ENCODE measurements around the gene SNCB. TPM values are rescaled to one million over a fixed set of nuclear protein-coding genes. Genes with fewer than 3 reads are reported as not detected.

Gene SNCB
- total and polyA plus RNA-seq, 2 of the 8 experiments (the other 6 are each of a cell fraction or from before 2014, with no cell fraction given), result 4.2 to 5.9 TPM

DNA sequence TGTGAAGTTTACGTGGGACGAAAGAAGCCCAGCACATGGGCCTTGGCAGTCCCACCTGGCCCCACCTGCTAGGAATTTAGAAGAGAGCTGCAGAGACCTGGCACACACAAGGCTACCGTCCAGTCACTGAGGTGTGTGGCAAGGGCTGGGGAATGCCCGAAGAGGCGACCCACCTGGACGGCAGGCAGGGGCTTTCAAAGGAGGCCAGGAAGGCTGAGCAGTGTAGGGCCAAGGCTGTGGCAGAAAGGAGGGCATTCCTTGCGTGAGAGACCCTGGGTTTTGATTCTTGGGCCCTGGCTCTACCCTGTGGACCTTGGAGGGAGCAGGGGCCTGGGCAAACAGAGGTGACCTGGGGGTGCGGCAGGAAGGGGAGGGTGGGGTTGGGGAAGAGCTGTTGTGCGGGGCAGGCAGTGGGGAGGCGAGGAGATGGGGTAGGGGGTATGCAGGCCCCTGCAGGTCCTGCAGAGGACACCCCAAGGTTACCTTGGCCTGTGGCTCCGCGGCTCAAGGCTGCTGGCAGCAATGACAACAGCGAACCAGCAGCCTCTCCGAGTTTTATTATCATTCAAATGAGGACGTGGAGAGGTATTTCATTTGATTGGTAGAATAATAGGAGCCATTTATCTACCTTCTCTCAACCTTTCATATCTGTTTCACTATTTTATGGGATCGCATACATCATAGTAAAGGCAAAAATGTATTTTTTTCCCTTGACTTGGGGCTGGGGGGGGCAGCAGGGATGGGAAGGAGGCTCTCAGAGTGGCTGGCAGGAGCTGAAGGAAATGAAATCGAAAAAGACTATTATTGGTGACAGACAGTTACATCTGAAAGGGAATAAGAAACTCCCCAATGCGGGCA lies 41.8 kb upstream of the SNCB start:
- DNase-seq (ENCODE audit: low read depth in 1 of 2, low spot score in 2 of 2), result no peak
- H3K14ac ChIP-seq (ENCODE audit: insufficient read length), result no peak overlapping the region
- peak overlapping the region; percentile 93; the same call in 1 of the 2 replicates for H2BK5ac ChIP-seq (ENCODE audit: low read depth, low read length)
- H3K4me2 ChIP-seq (ENCODE audit: insufficient read depth in 1 of 2, low read depth in 2 of 2, low read length in 2 of 2), result peak overlapping the region; percentile 7 to 48; a peak in 2 of 4 replicates
- H2BK20ac ChIP-seq (ENCODE audit: low read length), result peak overlapping the region; percentile 97; the same call in 1 of the 2 replicates
- no peaks in the 10 kb centered on the region for H3K23me2 ChIP-seq (ENCODE audit: low read depth, low read length)
- H3K4me1 ChIP-seq (replicated peaks in 1 of 4; ENCODE audit: control insufficient read depth in 3 of 4, insufficient read depth in 4 of 4, low read length in 3 of 4), result peaks cover 0 to 18% (median 6%) of the 10 kb centered on the region in 4 experiments; a peak in 6 of 7 replicates
- H3K9ac ChIP-seq (replicated peaks in 1 of 4; ENCODE audit: extremely low read depth in 1 of 4, low read depth in 3 of 4, low read length in 3 of 4), result no peak overlapping the region; a peak in 1 of 7 replicates
- H3K56ac ChIP-seq (replicated peaks; ENCODE audit: insufficient read length, low read depth, low read length), result peak overlapping the region; percentile 49
- no peaks in the 10 kb centered on the region for H3K79me1 ChIP-seq (ENCODE audit: low read depth, low read length)
- H4K5ac ChIP-seq (ENCODE audit: insufficient read length, low read depth, low read length), result peak overlapping the region; percentile 32
- H2BK15ac ChIP-seq (ENCODE audit: low read length), result peak overlapping the region; percentile 90; the same call in 1 of the 2 replicates
- ChIA-PET CTCF (ENCODE audit: partially characterized antibody) (interaction anchor here (0.8 to 35.1 kb wide), 6 partner anchors 5 to 430 kb away, joined by 3 to 859 read pairs (median 4); no protein-coding TSS in a partner anchor), POLR2A (ENCODE audit: partially characterized antibody) (interaction anchor here (0.8 to 2.0 kb wide), 4 partner anchors 11 to 169 kb away, joined by 3 to 4 read pairs (median 4); no protein-coding TSS in a partner anchor)
- H3K36me3 ChIP-seq (ENCODE audit: control insufficient read depth in 2 of 4, insufficient read depth in 4 of 4, low read length in 3 of 4), result no peaks in the 10 kb centered on the region
- H2BK12ac ChIP-seq (ENCODE audit: low read depth, low read length), result peak overlapping the region; percentile 98; the same call in 1 of the 2 replicates
- H3K27ac ChIP-seq (ENCODE audit: low read depth, low read length), result peak overlapping the region; percentile 11; the same call in 1 of the 2 replicates
- H2AK5ac ChIP-seq (ENCODE audit: low read depth, low read length), result no peak overlapping the region
- H3K9me3 ChIP-seq (ENCODE audit: insufficient read depth in 2 of 2, low read depth in 1 of 2, low read length in 1 of 2), result no peaks in the 10 kb centered on the region
- peak overlapping the region in 1 of 4 experiments; percentile 38; a peak in 1 of 8 replicates for H3K4me3 ChIP-seq (ENCODE audit: extremely low read depth in 1 of 4, insufficient read depth in 2 of 4, low read depth in 3 of 4, low read length in 4 of 4)
- H3K79me2 ChIP-seq (ENCODE audit: control insufficient read depth in 1 of 2, insufficient read depth in 2 of 2, low read length in 2 of 2), result no peaks in the 10 kb centered on the region
- peak overlapping the region; percentile 90 for H4K8ac ChIP-seq (ENCODE audit: extremely low read depth, insufficient read depth, low read length)
- H2AFZ ChIP-seq (ENCODE audit: low read length), result no peak overlapping the region
- H4K20me1 ChIP-seq (replicated peaks in 1 of 2; ENCODE audit: control insufficient read depth in 1 of 2, insufficient read depth in 2 of 2, low read length in 2 of 2), result no peaks in the 10 kb centered on the region
- H3K23ac ChIP-seq (ENCODE audit: insufficient read length), result no peak overlapping the region
- no peak for FAIRE-seq
- H2BK120ac ChIP-seq (replicated peaks; ENCODE audit: low read depth, low read length), result peak overlapping the region; percentile 1
- WGBS, 2 experiments (ENCODE audit: extremely low coverage in 1 of 2, insufficient coverage in 1 of 2, insufficient read length in 1 of 2, insufficient replicate concordance in 2 of 2, low coverage in 1 of 2, low lambda C conversion rate in 2 of 2, missing lambda C conversion rate in 1 of 2), result 46% methylated on average over 14 of the region's 18 CpGs; no CpG with 5 or more reads in 1 of the 2 experiments
- H3K18ac ChIP-seq (ENCODE audit: extremely low read depth, low read length), result peak overlapping the region; percentile 96
- H3K27me3 ChIP-seq (replicated peaks in 1 of 4; ENCODE audit: control insufficient read depth in 3 of 4, extremely low read depth in 1 of 4, insufficient read depth in 3 of 4, low read length in 3 of 4), result no peaks in the 10 kb centered on the region; a peak in 1 of 7 replicates
- H3K4ac ChIP-seq (replicated peaks; ENCODE audit: insufficient read length, low read depth, low read length), result peak overlapping the region; percentile 94
- peak overlapping the region; percentile 95 for H4K91ac ChIP-seq (replicated peaks; ENCODE audit: insufficient read length, low read length)
- TF ChIP-seq SIN3A (conservative IDR thresholded peaks at IDR 0.05 in 1 of 2, IDR thresholded peaks at IDR 0.05 in 1 of 2; ENCODE audit: low read depth in 1 of 2, low read length in 2 of 2), result 0 out of 4 replicates have a peak, but pooled peaks of 1 of the 2 experiments have one; percentile 15
- TF ChIP-seq POU5F1 (IDR thresholded peaks at IDR 0.05; ENCODE audit: low read depth, low read length), result 0 out of 2 replicates have a peak, but pooled peaks have one; percentile 19
- no peak for TF ChIP-seq SP2 (IDR thresholded peaks at IDR 0.05; ENCODE audit: low read length)
- no peak for TF ChIP-seq ATF3 (IDR thresholded peaks at IDR 0.05; ENCODE audit: insufficient read depth, low read depth, low read length)
- peak; percentile 51; the same call in 1 of the 2 replicates for TF ChIP-seq RBBP5 (IDR thresholded peaks at IDR 0.05; ENCODE audit: borderline replicate concordance, low read depth, low read length)
- TF ChIP-seq RAD21 (IDR thresholded peaks at IDR 0.05 in 1 of 2, conservative IDR thresholded peaks at IDR 0.05 in 1 of 2; ENCODE audit: low read depth in 2 of 2, low read length in 2 of 2), result 0 out of 4 replicates have a peak, but pooled peaks of 1 of the 2 experiments have one; percentile 17
- 0 out of 2 replicates have a peak, but pooled peaks have one; percentile 7 for TF ChIP-seq MAX (IDR thresholded peaks at IDR 0.05)
